T47D (cell line): ENCODE measurements around the gene SLC52A3.

ENCODE experiments used
- DNase-seq, 2 experiments: peaks; one replicate each; pipeline versions ENCODE4 v3.0.0 to v3.0.0-alpha.2; 2011 to 2012; ENCODE audit warnings: low read depth in 1 of 2, low spot score in 1 of 2
- JUND ChIP-seq: IDR thresholded peaks from 2 replicates; pipeline ENCODE4 v1.6.1; 2012; ENCODE audit warnings: low read depth
- in situ Hi-C: cut with HindIII; loops from 2 replicates; pipeline ENCODE4 v1.10.0; 2016; ENCODE audit warnings: low sequenced_read_pairs, low pct_unique_long_range_greater_than_20kb

SLC52A3 gene

GRCh38 chr20:719068-719467 lies 49.2 kb downstream of the SLC52A3 start:
- in situ Hi-C loops, result no loop called here
- no peak for DNase-seq

GRCh38 chr20:717832-718231 lies 50.5 kb downstream of the SLC52A3 start:
- in situ Hi-C loops, result no loop called here
- peak in 1 of 2 experiments; percentile 29 for DNase-seq
- TF ChIP-seq JUND, result no peak

More at GRCh38 chr20:719068-719467, 49.2 kb downstream of the SLC52A3 start:
- TF ChIP-seq JUND, result no peak

- no peak for TF ChIP-seq JUND
- in situ Hi-C loops, result no loop called here
- DNase-seq, result no peak
Observed at GRCh38 chr20:717271-717670, 51.0 kb downstream of the SLC52A3 start.

GRCh38 chr20:714453-714852 lies 53.8 kb downstream of the SLC52A3 start:
- in situ Hi-C loops, result no loop called here

GRCh38 chr20:711576-711975 lies 56.7 kb downstream of the SLC52A3 start:
- no peak for DNase-seq
- no peak for TF ChIP-seq JUND
- in situ Hi-C loops, result no loop called here

More at GRCh38 chr20:714453-714852, 53.8 kb downstream of the SLC52A3 start:
- no peak for DNase-seq
- TF ChIP-seq JUND, result no peak

- no peak for DNase-seq
- in situ Hi-C loops, result no loop called here
- no peak for TF ChIP-seq JUND
Observed at GRCh38 chr20:710780-711450, 57.4 kb downstream of the SLC52A3 start.
